Activated CD8-positive, alpha-beta memory T cell treated with anti-CD3 and anti-CD28 coated beads for 1 hour (primary cell): Measurements from ENCODE around the gene SF3B3.

Source experiments
- DNase-seq, 2 donors: peaks; one replicate each; pipeline ENCODE4 v3.0.0-alpha.2; 2020; ENCODE audit warnings: low read depth in 1 of 2; ENCODE audit errors: extremely low read depth in 1 of 2

The SF3B3 gene

GRCh38 chr16:70523743-70524398 is at the start of gene SF3B3:
SF3B3 (plus strand) TSS chr16:70523816; CDS start chr16:70526657, 2,841 bp downstream.
- peak; percentile 41 to 54 for DNase-seq

GRCh38 chr16:70474320-70475053 is 49.1 kb upstream of the SF3B3 start:
- DNase-seq = no peak

- DNase-seq = no peak
These were observed 48.4 kb upstream of the SF3B3 start for GRCh38 chr16:70475054-70475871.

GRCh38 chr16:70476272-70477020 is 47.2 kb upstream of the SF3B3 start:
- DNase-seq = no peak

- no peak for DNase-seq
These were observed 45.4 kb upstream of the SF3B3 start for GRCh38 chr16:70478169-70478568.

- no peak for DNase-seq
These were observed 44.7 kb upstream of the SF3B3 start for GRCh38 chr16:70478912-70479341.

GRCh38 chr16:70480127-70481105 is 43.2 kb upstream of the SF3B3 start:
- no peak for DNase-seq

GRCh38 chr16:70481929-70482536 is 41.6 kb upstream of the SF3B3 start:
- DNase-seq = no peak

GRCh38 chr16:70482624-70483023 is 41.0 kb upstream of the SF3B3 start:
- DNase-seq = no peak

GRCh38 chr16:70483426-70483825 is 40.2 kb upstream of the SF3B3 start:
- no peak for DNase-seq

GRCh38 chr16:70484867-70485266 is 38.7 kb upstream of the SF3B3 start:
- no peak for DNase-seq

GRCh38 chr16:70490261-70490660 is 33.4 kb upstream of the SF3B3 start:
- DNase-seq = no peak

GRCh38 chr16:70493802-70494201 is 29.8 kb upstream of the SF3B3 start:
- no peak for DNase-seq

- no peak for DNase-seq
These were observed 29.3 kb upstream of the SF3B3 start for GRCh38 chr16:70494202-70494770.

- DNase-seq = no peak
These were observed 28.8 kb upstream of the SF3B3 start for GRCh38 chr16:70494777-70495176.

GRCh38 chr16:70495425-70496182 is 28.0 kb upstream of the SF3B3 start:
- DNase-seq = no peak

- DNase-seq = no peak
These were observed 27.1 kb upstream of the SF3B3 start for GRCh38 chr16:70496513-70496912.

GRCh38 chr16:70508752-70509151 is 14.9 kb upstream of the SF3B3 start:
- no peak for DNase-seq
